Activated T-cell treated with anti-CD3 and anti-CD28 coated beads, Interleukin-2, amount 50 U/mL, for 4 hours (primary cell): ENCODE data around the gene PHPT1. TPM values are rescaled to one million over a fixed set of nuclear protein-coding genes. Genes with fewer than 3 reads are reported as not detected.
"Not testable (repeated sequence)": the region's sequence is repeated elsewhere in the genome, so short reads cannot be mapped to it uniquely, and the experiment has no call there.

Source experiments
- ATAC-seq, 2 donors: fragments of 200-7000 bp; cut with Tn5 transposase; one replicate each; pipeline ENCODE4 v1.10.0; 2021
- DNase-seq: peaks from one replicate; pipeline ENCODE4 v3.0.0-alpha.2; 2020
- H3K27me3 Mint-ChIP-seq: one replicate; pipeline ENCODE4 v1.8.0; 2021; ENCODE audit warnings: low read depth, mixed read lengths
- H3K36me3 Mint-ChIP-seq: one replicate; pipeline ENCODE4 v1.8.0; 2022; ENCODE audit warnings: mixed read lengths; ENCODE audit not compliant: insufficient read depth
- H3K4me1 Mint-ChIP-seq: one replicate; pipeline ENCODE4 v1.8.0; 2021; ENCODE audit warnings: low read depth, mixed read lengths
- H3K4me3 Mint-ChIP-seq: one replicate; pipeline ENCODE4 v1.8.0; 2021; ENCODE audit warnings: mild to moderate bottlenecking, moderate library complexity, mixed read lengths
- H3K9me3 Mint-ChIP-seq: one replicate; pipeline ENCODE4 v1.8.0; 2021; ENCODE audit warnings: mixed read lengths
- total RNA-seq, 3 donors: library from RNA; stranded (reverse); gene quantifications; one replicate each; pipeline ENCODE4 v1.2.1, GENCODE V29; 2021

The PHPT1 gene
- total RNA-seq, 3 donors from 2014 or later, result 112 to 120 (median 119) TPM

GRCh38 chr9:136828474-136829140, 20.6 kb upstream of the PHPT1 start:
- Mint-ChIP-seq H3K9me3 (no peaks in the 10 kb centered on the region), H3K27me3 (no peaks in the 10 kb centered on the region), H3K4me1 (no peaks in the 10 kb centered on the region)

DNA sequence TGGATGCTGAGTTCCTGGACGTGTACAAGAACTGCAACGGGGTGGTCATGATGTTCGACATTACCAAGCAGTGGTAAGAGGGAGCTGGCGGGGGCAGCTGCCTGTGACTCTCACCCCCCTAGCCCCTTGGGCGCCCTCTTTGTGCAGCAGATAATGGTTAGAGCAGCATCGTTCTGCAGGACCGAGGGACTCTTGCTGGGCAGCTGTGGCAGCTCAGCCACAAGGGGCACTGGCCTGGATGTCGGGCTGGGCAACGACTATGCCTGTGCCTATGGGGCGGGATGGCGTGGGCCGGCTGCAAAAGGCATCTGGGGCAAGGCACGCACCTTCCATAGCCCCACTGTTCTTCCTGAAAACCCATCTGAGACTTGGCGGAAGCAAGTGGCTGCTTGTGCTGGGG, 19.8 kb upstream of the PHPT1 start:
- DNase-seq (no peak), ATAC-seq (no peak)
- Mint-ChIP-seq H3K4me3 (no peak overlapping the region), H3K36me3 (peaks cover 15% of the 10 kb centered on the region), H3K27me3 (no peaks in the 10 kb centered on the region), H3K9me3 (no peaks in the 10 kb centered on the region), H3K4me1 (no peaks in the 10 kb centered on the region)

More at GRCh38 chr9:136828474-136829140, 20.6 kb upstream of the PHPT1 start:
- H3K4me3 Mint-ChIP-seq, result no peak overlapping the region
- peaks cover 15% of the 10 kb centered on the region for H3K36me3 Mint-ChIP-seq
- DNase-seq, result no peak
- no peak for ATAC-seq

- ATAC-seq (no peak), DNase-seq (no peak)
- Mint-ChIP-seq H3K36me3 (peaks cover 15% of the 10 kb centered on the region), H3K4me3 (no peak overlapping the region), H3K27me3 (no peaks in the 10 kb centered on the region), H3K4me1 (no peaks in the 10 kb centered on the region), H3K9me3 (no peaks in the 10 kb centered on the region)
Observed at GRCh38 chr9:136829981-136830885, 19.0 kb upstream of the PHPT1 start.

- peaks cover 13% of the 10 kb centered on the region for H3K36me3 Mint-ChIP-seq
- DNase-seq (no peak), ATAC-seq (no peak)
- no peaks in the 10 kb centered on the region for H3K9me3 Mint-ChIP-seq
- no peak overlapping the region for H3K4me3 Mint-ChIP-seq
- H3K4me1 Mint-ChIP-seq, result no peaks in the 10 kb centered on the region
- H3K27me3 Mint-ChIP-seq, result no peaks in the 10 kb centered on the region
Observed at GRCh38 chr9:136831002-136831719, 18.0 kb upstream of the PHPT1 start.

- peaks cover 13% of the 10 kb centered on the region for H3K36me3 Mint-ChIP-seq
- no peak overlapping the region for H3K4me3 Mint-ChIP-seq
- H3K4me1 Mint-ChIP-seq, result no peaks in the 10 kb centered on the region
- no peaks in the 10 kb centered on the region for H3K9me3 Mint-ChIP-seq
- no peaks in the 10 kb centered on the region for H3K27me3 Mint-ChIP-seq
- ATAC-seq (no peak), DNase-seq (no peak)
Observed at GRCh38 chr9:136831720-136832104, 17.5 kb upstream of the PHPT1 start.

DNA sequence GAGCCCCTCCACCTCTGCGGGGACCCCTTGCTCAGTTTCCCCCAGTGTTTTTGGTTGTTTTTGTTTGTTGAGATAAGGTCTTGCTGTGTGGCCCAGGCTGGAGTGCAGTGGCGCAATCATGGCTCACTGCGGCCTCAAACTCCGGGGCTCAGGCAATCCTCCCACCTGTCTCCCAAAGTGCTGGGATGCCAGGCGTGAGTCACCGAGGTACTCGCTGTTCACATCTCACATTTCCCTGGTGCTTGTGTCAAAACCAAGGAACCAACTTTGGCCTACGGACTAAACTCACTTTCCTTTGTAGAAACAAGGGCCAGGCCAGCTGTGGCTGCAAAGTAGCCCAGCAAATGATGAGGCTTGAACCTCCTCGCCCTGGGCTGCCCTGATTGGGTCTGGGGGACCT, 16.6 kb upstream of the PHPT1 start:
- no peak for ATAC-seq
- no peaks in the 10 kb centered on the region for H3K9me3 Mint-ChIP-seq
- no peak overlapping the region for H3K4me3 Mint-ChIP-seq
- DNase-seq, result no peak
- H3K36me3 Mint-ChIP-seq, result peaks cover 13% of the 10 kb centered on the region
- no peaks in the 10 kb centered on the region for H3K4me1 Mint-ChIP-seq
- H3K27me3 Mint-ChIP-seq, result no peaks in the 10 kb centered on the region

- not testable (repeated sequence) for ATAC-seq, DNase-seq, H3K4me3 Mint-ChIP-seq, H3K4me1 Mint-ChIP-seq, H3K27me3 Mint-ChIP-seq, H3K9me3 Mint-ChIP-seq
- H3K36me3 Mint-ChIP-seq, result peaks cover 13% of the 10 kb centered on the region
Observed at GRCh38 chr9:136833381-136834048, 15.7 kb upstream of the PHPT1 start.

GRCh38 chr9:136835162-136835931, 13.9 kb upstream of the PHPT1 start:
- H3K27me3 Mint-ChIP-seq, result no peaks in the 10 kb centered on the region
- no peaks in the 10 kb centered on the region for H3K9me3 Mint-ChIP-seq
- peaks cover 8% of the 10 kb centered on the region for H3K36me3 Mint-ChIP-seq
- no peak overlapping the region for H3K4me3 Mint-ChIP-seq
- DNase-seq (no peak), ATAC-seq (peak in 1 of 2 donors; percentile 6)
- H3K4me1 Mint-ChIP-seq, result no peaks in the 10 kb centered on the region

- no peak for DNase-seq
- no peaks in the 10 kb centered on the region for H3K27me3 Mint-ChIP-seq
- H3K4me1 Mint-ChIP-seq, result no peaks in the 10 kb centered on the region
- no peaks in the 10 kb centered on the region for H3K9me3 Mint-ChIP-seq
- no peak for ATAC-seq
- H3K36me3 Mint-ChIP-seq, result peaks cover 8% of the 10 kb centered on the region
- H3K4me3 Mint-ChIP-seq, result no peak overlapping the region
Observed at GRCh38 chr9:136835932-136836904, 13.0 kb upstream of the PHPT1 start.

DNA sequence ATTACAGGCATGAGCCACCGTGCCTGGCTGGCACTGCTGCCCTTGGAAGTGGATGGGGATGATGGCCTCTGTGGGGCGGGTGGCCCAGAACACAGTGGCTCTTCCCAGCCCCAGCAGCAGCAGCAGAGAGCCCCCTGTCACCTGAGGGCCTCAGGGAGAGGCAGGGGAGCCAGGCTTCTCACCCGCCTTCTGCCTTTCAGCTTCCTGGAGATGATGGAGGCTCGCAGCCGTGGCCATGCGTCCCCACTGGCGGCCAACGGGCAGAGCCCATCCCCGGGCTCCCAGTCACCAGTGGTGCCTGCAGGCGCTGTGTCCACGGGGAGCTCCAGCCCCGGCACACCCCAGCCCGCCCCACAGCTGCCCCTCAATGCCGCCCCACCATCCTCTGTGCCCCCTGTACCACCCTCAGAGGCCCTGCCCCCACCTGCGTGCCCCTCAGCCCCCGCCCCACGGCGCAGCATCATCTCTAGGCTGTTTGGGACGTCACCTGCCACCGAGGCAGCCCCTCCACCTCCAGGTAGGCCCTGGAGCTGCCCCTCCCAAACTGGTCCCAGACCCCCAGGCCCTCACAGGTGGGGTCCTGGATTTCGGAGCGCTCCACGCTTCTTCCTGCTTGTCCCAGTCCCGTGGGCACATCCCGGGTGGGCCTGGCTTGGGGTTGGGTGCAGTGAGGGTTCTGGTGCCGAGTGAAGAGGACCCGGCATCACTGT, 11.9 kb upstream of the PHPT1 start:
- Mint-ChIP-seq H3K4me1 (peaks cover 4% of the 10 kb centered on the region), H3K36me3 (peaks cover 7% of the 10 kb centered on the region), H3K9me3 (no peaks in the 10 kb centered on the region), H3K4me3 (no peak overlapping the region), H3K27me3 (no peaks in the 10 kb centered on the region)
- no peak for ATAC-seq
- DNase-seq, result no peak

GRCh38 chr9:136837856-136838277, 11.3 kb upstream of the PHPT1 start:
- not testable (repeated sequence) for H3K36me3 Mint-ChIP-seq, H3K27me3 Mint-ChIP-seq, H3K4me1 Mint-ChIP-seq, DNase-seq, ATAC-seq, H3K9me3 Mint-ChIP-seq, H3K4me3 Mint-ChIP-seq
